PC-3 (cell line): ENCODE measurements around the gene ATP8A1.

ENCODE experiments used
- CTCF ChIP-seq: fragments of 300-600 bp; sonication (generic); conservative IDR thresholded peaks from 2 replicates; pipeline ENCODE4 v1.5.1; 2017; ENCODE audit warnings: antibody characterized with exemption, low read depth, mild to moderate bottlenecking, low read length
- EZH2 ChIP-seq: fragments of 300-600 bp; sonication (generic); IDR thresholded peaks from one replicate; pipeline ENCODE4 v1.6.1; 2017; ENCODE audit warnings: antibody characterized with exemption, mild to moderate bottlenecking, low read length; ENCODE audit not compliant: unreplicated experiment

- TF ChIP-seq CTCF (no peak), EZH2 (no peak)
Measured at GRCh38 chr4:42397635-42398170, 259.2 kb downstream of the ATP8A1 start.
